ENCODE measurements around the gene ANKS1A.

- no peak for TF ChIP-seq ZNF274 (IDR thresholded peaks at IDR 0.05; ENCODE audit: low read depth, low read length)
- TF ChIP-seq SUZ12 (IDR thresholded peaks at IDR 0.05; ENCODE audit: extremely low read depth, insufficient read depth, insufficient read length) = no peak
- no peak for TF ChIP-seq YY1 (IDR thresholded peaks at IDR 0.05; ENCODE audit: insufficient read depth, insufficient read length)
These were observed 168.6 kb downstream of the ANKS1A start for GRCh38 chr6:35057449-35058357.
